H1 (cell line): ENCODE results near the gene LRRTM3. TPM values are rescaled to one million over a fixed set of nuclear protein-coding genes. Genes with fewer than 3 reads are reported as not detected.

Experiments
- CTCF ChIA-PET: fragments of 300-600 bp; sonication (Branson Sonifier 250); formaldehyde crosslinking; loops from one replicate; lab custom pipeline; 2021; ENCODE audit not compliant: partially characterized antibody; lab: Charles Lee
- POLR2A ChIA-PET: fragments of 300-600 bp; sonication (Branson Sonifier 250); formaldehyde crosslinking; loops from one replicate; lab custom pipeline; 2021; ENCODE audit warnings: inconsistent platforms; ENCODE audit not compliant: partially characterized antibody; lab: Charles Lee
- DNase-seq, 2 experiments: peaks; one replicate each; pipeline versions ENCODE4 v3.0.0 to v3.0.0-alpha.2; 2010 to 2022; ENCODE audit warnings: low spot score in 2 of 2, low read depth in 1 of 2, mixed read lengths in 1 of 2
- FAIRE-seq: peaks from 2 replicates; lab custom pipeline; 2011; peaks lifted over from hg19 to GRCh38; lab: Jason Lieb, UNC
- H2AFZ ChIP-seq: 2 replicates; pipeline ENCODE4 v1.8.1; 2012; ENCODE audit warnings: low read length, inconsistent platforms
- H2AK5ac ChIP-seq: 2 replicates; pipeline ENCODE4 v1.6.1; 2013; ENCODE audit warnings: low read depth, low read length
- H2BK120ac ChIP-seq: replicated peaks from 2 replicates; pipeline ENCODE3; 2013; ENCODE audit warnings: low read depth, low read length, inconsistent platforms
- H2BK12ac ChIP-seq: 2 replicates; pipeline ENCODE4 v1.6.1; 2013; ENCODE audit warnings: low read depth, low read length
- H2BK15ac ChIP-seq: 2 replicates; pipeline ENCODE4 v1.6.1; 2013; ENCODE audit warnings: low read length
- H2BK20ac ChIP-seq: 2 replicates; pipeline ENCODE4 v1.6.1; 2013; ENCODE audit warnings: low read length
- H2BK5ac ChIP-seq: 2 replicates; pipeline ENCODE4 v1.6.1; 2013; ENCODE audit warnings: low read depth, low read length
- H3K14ac ChIP-seq: 2 replicates; pipeline ENCODE4 v1.6.1; 2013; ENCODE audit warnings: inconsistent platforms; ENCODE audit not compliant: insufficient read length
- H3K18ac ChIP-seq: 2 replicates; pipeline ENCODE4 v1.6.1; 2013; ENCODE audit warnings: low read length; ENCODE audit errors: extremely low read depth
- H3K23ac ChIP-seq: 2 replicates; pipeline ENCODE4 v1.6.1; 2013; ENCODE audit warnings: inconsistent platforms; ENCODE audit not compliant: insufficient read length
- H3K23me2 ChIP-seq: 2 replicates; pipeline ENCODE4 v1.6.1; 2013; ENCODE audit warnings: low read depth, low read length
- H3K27ac ChIP-seq: 2 replicates; pipeline ENCODE4 v1.6.1; 2011; ENCODE audit warnings: low read depth, low read length, inconsistent platforms
- H3K27me3 ChIP-seq, 4 experiments: replicated peaks in 1 of 4; 1 replicate in 1 of 4; 2 replicates in 3 of 4; pipeline versions ENCODE4 v1.6.1 to v1.8.1; 2011 to 2013; ENCODE audit warnings: low read length in 3 of 4, mild to moderate bottlenecking in 3 of 4, inconsistent platforms in 2 of 4, mixed read lengths in 2 of 4, moderate library complexity in 1 of 4; ENCODE audit not compliant: control insufficient read depth in 3 of 4, insufficient read depth in 3 of 4; ENCODE audit errors: extremely low read depth in 1 of 4
- H3K36me3 ChIP-seq, 4 experiments: 2 replicates each; pipeline versions ENCODE4 v1.6.1 to v1.8.1; 2011 to 2013; ENCODE audit warnings: mild to moderate bottlenecking in 4 of 4, low read length in 3 of 4, moderate library complexity in 2 of 4, control low read depth in 1 of 4, inconsistent platforms in 1 of 4; ENCODE audit not compliant: insufficient read depth in 4 of 4, control insufficient read depth in 2 of 4
- H3K4ac ChIP-seq: replicated peaks from 2 replicates; pipeline ENCODE3; 2013; ENCODE audit warnings: low read length, low read depth, mixed read lengths, inconsistent platforms; ENCODE audit not compliant: insufficient read length
- H3K4me1 ChIP-seq, 4 experiments: replicated peaks in 1 of 4; 1 replicate in 1 of 4; 2 replicates in 3 of 4; pipeline versions ENCODE4 v1.6.1 to v1.8.1; 2011 to 2013; ENCODE audit warnings: low read length in 3 of 4, inconsistent platforms in 2 of 4, mixed read lengths in 1 of 4; ENCODE audit not compliant: insufficient read depth in 4 of 4, control insufficient read depth in 3 of 4
- H3K4me2 ChIP-seq, 2 experiments: 2 replicates each; pipeline versions ENCODE4 v1.6.1 to v1.8.1; 2011 to 2013; ENCODE audit warnings: low read depth in 2 of 2, low read length in 2 of 2, control low read depth in 1 of 2, inconsistent platforms in 1 of 2, mild to moderate bottlenecking in 1 of 2; ENCODE audit not compliant: insufficient read depth in 1 of 2
- H3K4me3 ChIP-seq, 4 experiments: fragments of 200-600, 300-600 bp in 1 of 4; sonication (generic), shearing (Covaris generic), sonication (Bioruptor Twin) in 1 of 4; 2 replicates each; pipeline versions ENCODE4 v1.5.1 to v1.8.1; 2011 to 2016; ENCODE audit warnings: low read length in 4 of 4, low read depth in 3 of 4, control low read depth in 2 of 4, inconsistent platforms in 2 of 4, mild to moderate bottlenecking in 2 of 4, mixed read lengths in 1 of 4, moderate library complexity in 1 of 4; ENCODE audit not compliant: insufficient read depth in 2 of 4; ENCODE audit errors: extremely low read depth in 1 of 4
- H3K56ac ChIP-seq: replicated peaks from 2 replicates; pipeline ENCODE3; 2013; ENCODE audit warnings: low read depth, mild to moderate bottlenecking, mixed read lengths, low read length, inconsistent platforms; ENCODE audit not compliant: insufficient read length
- H3K79me1 ChIP-seq: 2 replicates; pipeline ENCODE4 v1.6.1; 2013; ENCODE audit warnings: low read depth, low read length, control low read depth
- H3K79me2 ChIP-seq, 2 experiments: 2 replicates each; pipeline versions ENCODE4 v1.6.1 to v1.8.1; 2012 to 2013; ENCODE audit warnings: low read length in 2 of 2, mild to moderate bottlenecking in 2 of 2, inconsistent platforms in 1 of 2; ENCODE audit not compliant: insufficient read depth in 2 of 2, control insufficient read depth in 1 of 2
- H3K9ac ChIP-seq, 4 experiments: replicated peaks in 1 of 4; 1 replicate in 1 of 4; 2 replicates in 3 of 4; pipeline versions ENCODE4 v1.6.1 to v1.8.1; 2011 to 2013; ENCODE audit warnings: low read depth in 3 of 4, low read length in 3 of 4, control low read depth in 2 of 4, mild to moderate bottlenecking in 2 of 4, moderate library complexity in 2 of 4, inconsistent platforms in 1 of 4; ENCODE audit errors: extremely low read depth in 1 of 4
- H3K9me3 ChIP-seq, 2 experiments: 2 replicates each; pipeline versions ENCODE4 v1.6.1 to v1.8.1; 2012 to 2013; ENCODE audit warnings: mild to moderate bottlenecking in 2 of 2, moderate library complexity in 2 of 2, control low read depth in 1 of 2, inconsistent platforms in 1 of 2, low read depth in 1 of 2, low read length in 1 of 2, mixed read lengths in 1 of 2; ENCODE audit not compliant: insufficient read depth in 2 of 2
- H4K20me1 ChIP-seq, 2 experiments: replicated peaks in 1 of 2; 2 replicates each; pipeline versions ENCODE3 to v1.8.1; 2011 to 2013; ENCODE audit warnings: inconsistent platforms in 2 of 2, low read length in 2 of 2, mild to moderate bottlenecking in 1 of 2; ENCODE audit not compliant: insufficient read depth in 2 of 2, control insufficient read depth in 1 of 2
- H4K5ac ChIP-seq: 2 replicates; pipeline ENCODE4 v1.6.1; 2013; ENCODE audit warnings: low read length, low read depth, mixed read lengths, inconsistent platforms; ENCODE audit not compliant: insufficient read length
- H4K8ac ChIP-seq: 2 replicates; pipeline ENCODE4 v1.8.0; 2013; ENCODE audit warnings: mild to moderate bottlenecking, moderate library complexity, low read length, inconsistent platforms; ENCODE audit not compliant: insufficient read depth; ENCODE audit errors: extremely low read depth
- H4K91ac ChIP-seq: replicated peaks from 2 replicates; pipeline ENCODE3; 2013; ENCODE audit warnings: low read length, mixed read lengths, inconsistent platforms; ENCODE audit not compliant: insufficient read length
- CBX8 ChIP-seq: fragments of 300-800, 300-1000 bp; sonication (generic); IDR thresholded peaks from 2 replicates; pipeline ENCODE4 v1.7.1; 2016; ENCODE audit warnings: low read depth, low read length, borderline replicate concordance
- FOSL1 ChIP-seq: IDR thresholded peaks from 2 replicates; pipeline ENCODE4 v1.6.1; 2011; ENCODE audit warnings: mild to moderate bottlenecking, low read depth, low read length, moderate library complexity; ENCODE audit not compliant: insufficient read depth
- JUN ChIP-seq: IDR thresholded peaks from 2 replicates; pipeline ENCODE4 v1.6.1; 2011; ENCODE audit warnings: low read depth, mild to moderate bottlenecking, improper control_type of control experiment, low read length
- KDM1A ChIP-seq: fragments of 200-600, 300-600 bp; sonication (generic); IDR thresholded peaks from 2 replicates; pipeline ENCODE4 v1.7.1; 2016; ENCODE audit warnings: mild to moderate bottlenecking, low read length, borderline replicate concordance
- PHF8 ChIP-seq: fragments of 200-600 bp; sonication (generic); conservative IDR thresholded peaks from 2 replicates; pipeline ENCODE4 v1.7.1; 2012; ENCODE audit warnings: low read depth, mild to moderate bottlenecking, inconsistent platforms, low read length, moderate library complexity
- POLR2AphosphoS5 ChIP-seq: IDR thresholded peaks from 2 replicates; pipeline ENCODE4 v1.6.1; 2011; ENCODE audit warnings: low read depth, low read length
- RFX5 ChIP-seq: IDR thresholded peaks from 2 replicates; pipeline ENCODE4 v1.6.1; 2011; ENCODE audit warnings: low read depth, low read length, improper control_type of control experiment, borderline replicate concordance
- RNF2 ChIP-seq: fragments of 200-900, 300-1000 bp; sonication (generic); IDR thresholded peaks from 2 replicates; pipeline ENCODE4 v1.7.1; 2016; ENCODE audit warnings: borderline replicate concordance, low read depth, mild to moderate bottlenecking, antibody characterized with exemption, low read length; ENCODE audit not compliant: poor library complexity, severe bottlenecking; ENCODE audit errors: missing control alignments
- SIRT6 ChIP-seq: IDR thresholded peaks from one replicate; pipeline ENCODE4 v1.7.1; 2012; ENCODE audit warnings: low read length, inconsistent platforms
- TBP ChIP-seq: IDR thresholded peaks from 2 replicates; pipeline ENCODE4 v1.6.1; 2011; ENCODE audit warnings: low read depth, low read length, improper control_type of control experiment
- ZNF274 ChIP-seq: IDR thresholded peaks from 2 replicates; pipeline ENCODE4 v1.7.0; 2012; ENCODE audit warnings: low read length, borderline replicate concordance; ENCODE audit errors: extremely low read depth
- WGBS, 2 experiments: shearing (Covaris generic) in 1 of 2; methylation state at CpG; one replicate each; pipeline versions ENCODE4 v1.1.6 to v1.1.7; 2013 to 2015; ENCODE audit warnings: low lambda C conversion rate in 2 of 2, mixed read lengths in 2 of 2, inconsistent platforms in 1 of 2, low coverage in 1 of 2, missing lambda C conversion rate in 1 of 2; ENCODE audit not compliant: insufficient replicate concordance in 2 of 2, insufficient coverage in 1 of 2, insufficient read length in 1 of 2; ENCODE audit errors: extremely low coverage in 1 of 2, missing lambda C conversion rate in 1 of 2; 5-methylcytosine and 5-hydroxymethylcytosine counted together
- polyA plus RNA-seq, 7 experiments: library from polyadenylated mRNA; depleted of rRNA in 3 of 7; stranded (reverse) in 5 of 7; unstranded in 2 of 7; fragments of >200 nt in 5 of 7; fragments of 200-250 nt in 2 of 7; gene quantifications; 1 replicate in 5 of 7; 2 replicates in 1 of 7; 4 replicates in 1 of 7; pipeline versions ENCODE4 v1.2.1 to v1.2.3, GENCODE V29; 2011 to 2013; ENCODE audit warnings: missing spikeins in 2 of 7, mixed read lengths in 2 of 7
- total RNA-seq: library from RNA; stranded (reverse); fragmentation: NEBNext Ultra II Directional; extraction: Animal tissue kit (Norgen Biotek cat#: 25700); gene quantifications from 2 replicates; pipeline ENCODE4 v1.2.1, GENCODE V29; 2021

LRRTM3 gene
- total and polyA plus RNA-seq, 2 of the 8 experiments (the other 6 are each of a cell fraction or from before 2014, with no cell fraction given): 0.33 to 0.48 TPM

GRCh38 chr10:67086327-67087134 lies 160.7 kb downstream of the LRRTM3 start:
- TF ChIP-seq RFX5 (no peak), POLR2AphosphoS5 (no peak), SIRT6 (no peak), RNF2 (no peak), CBX8 (no peak), TBP (no peak), KDM1A (no peak), FOSL1 (no peak), PHF8 (no peak), JUN (no peak), ZNF274 (no peak)
- no peak overlapping the region for H2AK5ac ChIP-seq
- no peak overlapping the region for H3K4me2 ChIP-seq
- no peaks in the 10 kb centered on the region for H3K36me3 ChIP-seq
- no peak overlapping the region for H2BK12ac ChIP-seq
- H3K23me2 ChIP-seq: no peaks in the 10 kb centered on the region
- ChIA-PET CTCF (no interaction called here), POLR2A (no interaction called here)
- H2BK120ac ChIP-seq: no peak overlapping the region
- no peak overlapping the region for H4K8ac ChIP-seq
- H3K79me2 ChIP-seq: no peaks in the 10 kb centered on the region
- H3K4me1 ChIP-seq: no peaks in the 10 kb centered on the region
- H3K4ac ChIP-seq: no peak overlapping the region
- no peak for DNase-seq
- H2BK5ac ChIP-seq: no peak overlapping the region
- no peak overlapping the region for H3K18ac ChIP-seq
- H3K14ac ChIP-seq: no peak overlapping the region
- H3K27ac ChIP-seq: no peak overlapping the region
- no peaks in the 10 kb centered on the region for H3K79me1 ChIP-seq
- no peak overlapping the region for H3K23ac ChIP-seq
- H3K56ac ChIP-seq: no peak overlapping the region
- H3K4me3 ChIP-seq: no peak overlapping the region
- H2BK20ac ChIP-seq: no peak overlapping the region
- H3K27me3 ChIP-seq: no peaks in the 10 kb centered on the region
- no peak overlapping the region for H3K9ac ChIP-seq
- H2AFZ ChIP-seq: no peak overlapping the region
- H4K20me1 ChIP-seq: no peaks in the 10 kb centered on the region
- no peak overlapping the region for H2BK15ac ChIP-seq
- H3K9me3 ChIP-seq: no peaks in the 10 kb centered on the region
- no peak overlapping the region for H4K91ac ChIP-seq
- no peak overlapping the region for H4K5ac ChIP-seq
- FAIRE-seq: no peak
- WGBS, 2 experiments: 89% methylated on average over 2 of the region's 2 CpGs; no CpG with 5 or more reads in 1 of the 2 experiments
